Measurements from ENCODE around the gene ZHX3. TPM values are rescaled to one million over a fixed set of nuclear protein-coding genes. Genes with fewer than 3 reads are reported as not detected.

ZHX3 gene
- total and polyA plus RNA-seq, 2 donors (not counting 1 experiment from before 2014, with no cell fraction given): 4.3 to 22.2 TPM

DNA sequence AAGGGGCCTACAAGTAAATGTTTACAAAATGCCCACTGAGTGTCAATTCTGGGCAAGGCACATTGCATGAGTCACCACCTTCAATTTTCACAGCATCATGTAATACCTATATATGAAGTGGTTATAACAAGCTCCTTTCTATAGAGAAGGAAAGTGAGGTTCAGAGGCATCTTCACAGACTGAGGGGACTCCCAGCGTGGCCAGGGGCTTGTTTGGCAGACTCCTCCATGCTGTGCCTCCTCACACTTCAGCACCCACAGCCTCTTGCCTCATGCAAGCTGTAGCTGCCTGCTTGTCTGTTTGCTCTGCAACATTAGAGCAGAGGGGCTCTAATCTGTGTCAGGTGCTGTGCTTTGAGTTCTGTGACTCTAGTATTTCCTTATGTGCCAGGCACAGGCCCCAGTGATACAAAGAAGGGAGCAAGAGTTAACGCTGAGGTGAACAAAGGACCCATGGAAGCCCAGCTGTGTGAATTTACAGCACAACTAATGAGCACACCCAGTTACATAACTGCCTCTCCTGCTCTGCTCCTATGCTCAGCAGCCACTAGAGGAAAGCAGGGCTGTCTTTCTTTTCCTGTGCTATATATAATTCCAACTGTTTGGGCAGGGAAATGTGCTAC, 72.3 kb downstream of the ZHX3 start:
- POLR2A ChIA-PET: no interaction called here

DNA sequence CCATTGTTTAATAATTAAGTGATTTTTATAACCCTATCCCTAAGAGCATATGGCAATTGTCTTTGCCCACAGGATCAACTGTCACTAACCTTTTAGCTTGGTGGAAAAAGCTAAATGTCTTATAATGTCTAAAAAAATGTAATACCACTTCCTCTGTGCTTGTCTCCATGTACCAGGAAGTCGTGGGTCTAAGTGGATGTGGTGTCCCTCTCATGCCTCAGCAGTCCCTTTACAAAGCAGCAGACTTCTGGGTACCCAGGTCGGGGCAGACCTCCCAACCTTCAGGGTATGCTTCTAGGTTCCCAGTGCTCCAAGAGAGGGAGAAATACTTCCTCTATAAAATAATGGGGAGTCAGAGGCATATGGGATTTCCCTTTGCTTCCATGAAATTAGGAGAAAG, 74.7 kb downstream of the ZHX3 start:
- Mint-ChIP-seq H3K4me3 (peak overlapping the region; percentile 19), H3K27ac (peak overlapping the region; percentile 37), H3K9me3 (ENCODE audit: insufficient read depth) (no peaks in the 10 kb centered on the region), H3K27me3 (no peaks in the 10 kb centered on the region), H3K4me1 (peaks cover 45% of the 10 kb centered on the region)
- Histone ChIP-seq H3K4me3 (ENCODE audit: control extremely low read depth in 1 of 5, extremely low read depth in 1 of 5, insufficient read depth in 1 of 5, low read depth in 2 of 5, low read length in 4 of 5) (no peak overlapping the region), H3K36me3 (replicated peaks in 1 of 2; ENCODE audit: control extremely low read depth in 1 of 2, control insufficient read depth in 1 of 2, extremely low read depth in 1 of 2, insufficient read depth in 2 of 2, low read length in 1 of 2) (no peaks in the 10 kb centered on the region), H3K79me2 (ENCODE audit: control insufficient read depth, insufficient read depth, low read length) (peaks cover 4% of the 10 kb centered on the region), H3K27me3 (replicated peaks in 1 of 4; ENCODE audit: control extremely low read depth in 1 of 4, control insufficient read depth in 3 of 4, insufficient read depth in 4 of 4, low read length in 3 of 4) (no peaks in the 10 kb centered on the region), H3K27ac (ENCODE audit: low read length in 2 of 2) (no peak overlapping the region), H3K9ac (ENCODE audit: low read length) (peak overlapping the region; percentile 17), H4K20me1 (ENCODE audit: control insufficient read depth, insufficient read depth, low read length, poor library complexity, severe bottlenecking) (no peaks in the 10 kb centered on the region), H2AFZ (ENCODE audit: insufficient read depth, low read depth, low read length, poor library complexity, severe bottlenecking) (no peak overlapping the region), H3K4me2 (replicated peaks; ENCODE audit: low read depth, low read length, poor library complexity, severe bottlenecking) (peak overlapping the region; percentile 31), H3K9me3 (ENCODE audit: control extremely low read depth in 1 of 3, control insufficient read depth in 2 of 3, insufficient read depth in 1 of 3, low read length in 2 of 3) (no peaks in the 10 kb centered on the region), H3K4me1 (ENCODE audit: control insufficient read depth in 2 of 2, insufficient read depth in 2 of 2, low read length in 2 of 2) (peaks cover 44 to 49% of the 10 kb centered on the region in 2 donors)
- intact Hi-C loops (cut with micrococcal nuclease): no loop called here
- no peak for DNase-seq
- WGBS (ENCODE audit: insufficient coverage): no CpG with 5 or more reads among the region's 2 CpGs
- no peak for ATAC-seq (ENCODE audit: low read depth)
- POLR2A ChIA-PET: no interaction called here
- CTCF ChIA-PET: interaction anchor here (1.3 to 5.3 kb wide), 2 partner anchors 11 to 108 kb away, joined by 5 to 24 read pairs; no protein-coding TSS in a partner anchor
- TF ChIP-seq, protein P1, sequence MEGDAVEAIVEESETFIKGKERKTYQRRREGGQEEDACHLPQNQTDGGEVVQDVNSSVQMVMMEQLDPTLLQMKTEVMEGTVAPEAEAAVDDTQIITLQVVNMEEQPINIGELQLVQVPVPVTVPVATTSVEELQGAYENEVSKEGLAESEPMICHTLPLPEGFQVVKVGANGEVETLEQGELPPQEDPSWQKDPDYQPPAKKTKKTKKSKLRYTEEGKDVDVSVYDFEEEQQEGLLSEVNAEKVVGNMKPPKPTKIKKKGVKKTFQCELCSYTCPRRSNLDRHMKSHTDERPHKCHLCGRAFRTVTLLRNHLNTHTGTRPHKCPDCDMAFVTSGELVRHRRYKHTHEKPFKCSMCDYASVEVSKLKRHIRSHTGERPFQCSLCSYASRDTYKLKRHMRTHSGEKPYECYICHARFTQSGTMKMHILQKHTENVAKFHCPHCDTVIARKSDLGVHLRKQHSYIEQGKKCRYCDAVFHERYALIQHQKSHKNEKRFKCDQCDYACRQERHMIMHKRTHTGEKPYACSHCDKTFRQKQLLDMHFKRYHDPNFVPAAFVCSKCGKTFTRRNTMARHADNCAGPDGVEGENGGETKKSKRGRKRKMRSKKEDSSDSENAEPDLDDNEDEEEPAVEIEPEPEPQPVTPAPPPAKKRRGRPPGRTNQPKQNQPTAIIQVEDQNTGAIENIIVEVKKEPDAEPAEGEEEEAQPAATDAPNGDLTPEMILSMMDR (IDR thresholded peaks at IDR 0.05): no peak
- TF ChIP-seq EZH2 (IDR thresholded peaks at IDR 0.05; ENCODE audit: borderline replicate concordance, insufficient read depth, low read depth, low read length, poor library complexity, severe bottlenecking): no peak

More for the DNA sequence above, 72.3 kb downstream of the ZHX3 start:
- no peak for ATAC-seq (ENCODE audit: low read depth)
- no peak overlapping the region for H3K9ac ChIP-seq (ENCODE audit: low read length)
- peak overlapping the region; percentile 3 for H2AFZ ChIP-seq (ENCODE audit: insufficient read depth, low read depth, low read length, poor library complexity, severe bottlenecking)
- TF ChIP-seq, protein P1 (IDR thresholded peaks at IDR 0.05): no peak
- no peak for TF ChIP-seq EZH2 (IDR thresholded peaks at IDR 0.05; ENCODE audit: borderline replicate concordance, insufficient read depth, low read depth, low read length, poor library complexity, severe bottlenecking)
- peaks cover 68 to 71% of the 10 kb centered on the region in 2 donors for H3K4me1 ChIP-seq (ENCODE audit: control insufficient read depth in 2 of 2, insufficient read depth in 2 of 2, low read length in 2 of 2)
- 37% methylated on average over 2 of the region's 2 CpGs for WGBS (ENCODE audit: insufficient coverage)
- H3K9me3 ChIP-seq (ENCODE audit: control extremely low read depth in 1 of 3, control insufficient read depth in 2 of 3, insufficient read depth in 1 of 3, low read length in 2 of 3): no peaks in the 10 kb centered on the region
- intact Hi-C loops (cut with micrococcal nuclease): loop anchor here (5.0 kb wide), 2 partner anchors 62 to 108 kb away; partner anchors contain the start of gene PLCG1
- CTCF ChIA-PET: interaction anchor here (1.3 to 5.3 kb wide), 3 partner anchors 11 to 95 kb away, joined by 3 to 24 read pairs (median 6); partner anchors contain the start of gene LPIN3
- no peaks in the 10 kb centered on the region for H3K36me3 ChIP-seq (replicated peaks in 1 of 2; ENCODE audit: control extremely low read depth in 1 of 2, control insufficient read depth in 1 of 2, extremely low read depth in 1 of 2, insufficient read depth in 2 of 2, low read length in 1 of 2)
- peaks cover 69% of the 10 kb centered on the region for H3K4me1 Mint-ChIP-seq
- H3K79me2 ChIP-seq (ENCODE audit: control insufficient read depth, insufficient read depth, low read length): no peaks in the 10 kb centered on the region
- H3K4me3 ChIP-seq (ENCODE audit: control extremely low read depth in 1 of 5, extremely low read depth in 1 of 5, insufficient read depth in 1 of 5, low read depth in 2 of 5, low read length in 4 of 5): no peak overlapping the region
- H3K4me3 Mint-ChIP-seq: no peak overlapping the region
- no peaks in the 10 kb centered on the region for H4K20me1 ChIP-seq (ENCODE audit: control insufficient read depth, insufficient read depth, low read length, poor library complexity, severe bottlenecking)
- no peaks in the 10 kb centered on the region for H3K27me3 Mint-ChIP-seq
- H3K27ac ChIP-seq (ENCODE audit: low read length in 2 of 2): no peak overlapping the region
- H3K27ac Mint-ChIP-seq: peak overlapping the region; percentile 38
- no peak for DNase-seq
- H3K27me3 ChIP-seq (replicated peaks in 1 of 4; ENCODE audit: control extremely low read depth in 1 of 4, control insufficient read depth in 3 of 4, insufficient read depth in 4 of 4, low read length in 3 of 4): no peaks in the 10 kb centered on the region
- H3K9me3 Mint-ChIP-seq (ENCODE audit: insufficient read depth): no peaks in the 10 kb centered on the region
- H3K4me2 ChIP-seq (replicated peaks; ENCODE audit: low read depth, low read length, poor library complexity, severe bottlenecking): no peak overlapping the region

Data from B cell (primary cell).